RWPE2 (cell line): ENCODE data around the gene DNAJC30.

ENCODE experiments used
- ATAC-seq: fragments of 200-7000 bp; cut with Tn5 transposase; 3 replicates; pipeline ENCODE4 v1.9.1; 2021; ENCODE audit warnings: low read depth
- DNase-seq: peaks from one replicate; pipeline ENCODE4 v3.0.0-alpha.2; 2020; ENCODE audit warnings: low spot score
- H3K27ac ChIP-seq: fragments of 450-650 bp; 2 replicates; pipeline ENCODE4 v1.5.1; 2017; ENCODE audit warnings: mild to moderate bottlenecking; ENCODE audit not compliant: poor library complexity, severe bottlenecking
- H3K27me3 ChIP-seq: fragments of 250-450 bp; sonication (Bioruptor Pico); 2 replicates; pipeline ENCODE4 v1.5.1; 2021; ENCODE audit warnings: mild to moderate bottlenecking, moderate library complexity; ENCODE audit not compliant: insufficient read depth, poor library complexity, severe bottlenecking
- H3K36me3 ChIP-seq: fragments of 250-450 bp; sonication (Bioruptor Pico); 2 replicates; pipeline ENCODE4 v1.5.1; 2020; ENCODE audit warnings: low read depth, mild to moderate bottlenecking, moderate library complexity
- H3K4me1 ChIP-seq: fragments of 250-450 bp; sonication (Bioruptor Pico); 2 replicates; pipeline ENCODE4 v1.5.1; 2021; ENCODE audit warnings: mild to moderate bottlenecking, moderate library complexity; ENCODE audit not compliant: insufficient read depth, poor library complexity, severe bottlenecking
- H3K4me3 ChIP-seq: fragments of 250-450 bp; sonication (Bioruptor Pico); 2 replicates; pipeline ENCODE4 v1.5.1; 2021; ENCODE audit warnings: mild to moderate bottlenecking, moderate library complexity; ENCODE audit not compliant: severe bottlenecking
- H3K9me3 ChIP-seq: fragments of 250-450 bp; sonication (Bioruptor Pico); 2 replicates; pipeline ENCODE4 v1.5.1; 2021; ENCODE audit warnings: mild to moderate bottlenecking, moderate library complexity; ENCODE audit not compliant: severe bottlenecking
- TF ChIP-seq, protein P1 (sequence below): fragments of 450-650 bp; IDR thresholded peaks from one replicate; pipeline ENCODE4 v1.5.1; 2017; ENCODE audit warnings: mild to moderate bottlenecking, moderate library complexity; ENCODE audit not compliant: poor library complexity, severe bottlenecking

Gene DNAJC30

GRCh38 chr7:73702226-73702625 is 19.0 kb upstream of the DNAJC30 start:
- no peak overlapping the region for H3K4me3 ChIP-seq
- H3K36me3 ChIP-seq = peaks cover 46% of the 10 kb centered on the region
- TF ChIP-seq, protein P1, sequence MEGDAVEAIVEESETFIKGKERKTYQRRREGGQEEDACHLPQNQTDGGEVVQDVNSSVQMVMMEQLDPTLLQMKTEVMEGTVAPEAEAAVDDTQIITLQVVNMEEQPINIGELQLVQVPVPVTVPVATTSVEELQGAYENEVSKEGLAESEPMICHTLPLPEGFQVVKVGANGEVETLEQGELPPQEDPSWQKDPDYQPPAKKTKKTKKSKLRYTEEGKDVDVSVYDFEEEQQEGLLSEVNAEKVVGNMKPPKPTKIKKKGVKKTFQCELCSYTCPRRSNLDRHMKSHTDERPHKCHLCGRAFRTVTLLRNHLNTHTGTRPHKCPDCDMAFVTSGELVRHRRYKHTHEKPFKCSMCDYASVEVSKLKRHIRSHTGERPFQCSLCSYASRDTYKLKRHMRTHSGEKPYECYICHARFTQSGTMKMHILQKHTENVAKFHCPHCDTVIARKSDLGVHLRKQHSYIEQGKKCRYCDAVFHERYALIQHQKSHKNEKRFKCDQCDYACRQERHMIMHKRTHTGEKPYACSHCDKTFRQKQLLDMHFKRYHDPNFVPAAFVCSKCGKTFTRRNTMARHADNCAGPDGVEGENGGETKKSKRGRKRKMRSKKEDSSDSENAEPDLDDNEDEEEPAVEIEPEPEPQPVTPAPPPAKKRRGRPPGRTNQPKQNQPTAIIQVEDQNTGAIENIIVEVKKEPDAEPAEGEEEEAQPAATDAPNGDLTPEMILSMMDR = no peak
- no peak overlapping the region for H3K27ac ChIP-seq
- peaks cover 22% of the 10 kb centered on the region for H3K4me1 ChIP-seq
- H3K9me3 ChIP-seq = no peaks in the 10 kb centered on the region
- DNase-seq = no peak
- no peak for ATAC-seq
- no peaks in the 10 kb centered on the region for H3K27me3 ChIP-seq

- Histone ChIP-seq H3K36me3 (peaks cover 53% of the 10 kb centered on the region), H3K27ac (no peak overlapping the region), H3K4me3 (no peak overlapping the region), H3K27me3 (no peaks in the 10 kb centered on the region), H3K4me1 (peaks cover 15% of the 10 kb centered on the region), H3K9me3 (no peaks in the 10 kb centered on the region)
- ATAC-seq = no peak
- TF ChIP-seq, protein P1 = peak; percentile 71
- DNase-seq = no peak
Measured at GRCh38 chr7:73701357-73701995, 18.2 kb upstream of the DNAJC30 start.

DNA sequence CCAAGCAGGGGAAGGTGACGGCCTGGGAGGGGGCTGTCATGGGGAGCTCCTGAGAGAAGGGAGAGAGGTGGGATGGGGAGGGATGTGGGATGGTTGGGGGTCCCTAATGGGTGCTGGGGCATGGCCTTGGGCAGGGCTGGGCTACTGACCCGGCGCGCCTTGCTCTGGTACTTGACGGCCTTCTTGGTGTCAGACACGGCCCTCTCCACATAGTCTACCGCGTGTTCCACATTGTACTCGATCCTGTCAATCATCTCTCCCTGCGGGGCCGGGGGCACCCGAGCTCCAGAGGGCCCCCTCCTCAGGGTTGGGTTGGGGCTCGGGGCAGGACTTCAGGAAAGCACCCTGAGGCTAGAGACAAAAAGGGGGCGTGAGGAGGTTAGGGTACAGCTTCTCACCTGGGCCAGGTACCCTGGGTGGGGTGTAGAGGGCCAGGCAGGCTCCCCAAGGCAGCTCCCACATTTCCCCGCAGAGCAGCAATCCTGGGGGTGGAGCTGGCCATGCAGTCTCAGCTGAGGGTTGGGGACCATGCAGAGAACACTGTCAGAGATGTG is 17.4 kb upstream of the DNAJC30 start:
- no peak for DNase-seq
- TF ChIP-seq, protein P1 = no peak
- Histone ChIP-seq H3K9me3 (no peaks in the 10 kb centered on the region), H3K27ac (no peak overlapping the region), H3K4me3 (no peak overlapping the region), H3K36me3 (peaks cover 60% of the 10 kb centered on the region), H3K27me3 (no peaks in the 10 kb centered on the region), H3K4me1 (peaks cover 6% of the 10 kb centered on the region)
- ATAC-seq = no peak

GRCh38 chr7:73700069-73700423 is 16.8 kb upstream of the DNAJC30 start:
- Histone ChIP-seq H3K27ac (no peak overlapping the region), H3K9me3 (no peaks in the 10 kb centered on the region), H3K36me3 (peaks cover 65% of the 10 kb centered on the region), H3K4me3 (no peak overlapping the region), H3K4me1 (peaks cover under 1% of the 10 kb centered on the region), H3K27me3 (no peaks in the 10 kb centered on the region)
- TF ChIP-seq, protein P1 = no peak
- DNase-seq (no peak), ATAC-seq (no peak)
